ENCODE results near the gene AOPEP.

Gene AOPEP

DNA sequence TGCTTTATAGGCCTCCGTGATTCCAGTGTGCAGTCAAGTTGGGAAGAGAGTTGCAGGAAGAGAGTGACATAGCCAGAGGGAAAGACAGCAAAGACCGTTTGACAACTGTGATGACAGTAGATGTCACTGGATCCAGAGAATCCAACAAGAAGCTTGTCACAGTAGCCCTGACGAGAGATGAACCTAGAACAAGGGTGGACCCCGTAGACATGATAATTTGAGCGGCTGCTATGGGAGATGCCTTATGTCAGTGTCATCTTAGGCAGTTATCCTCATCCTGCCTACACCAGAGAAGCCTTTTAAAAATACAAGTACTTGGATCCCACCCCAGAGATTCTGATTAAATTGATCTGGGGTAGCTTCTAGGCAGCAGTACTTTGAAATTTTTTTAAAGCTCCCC is 125.4 kb downstream of the AOPEP start:
- no peak for DNase-seq

DNA sequence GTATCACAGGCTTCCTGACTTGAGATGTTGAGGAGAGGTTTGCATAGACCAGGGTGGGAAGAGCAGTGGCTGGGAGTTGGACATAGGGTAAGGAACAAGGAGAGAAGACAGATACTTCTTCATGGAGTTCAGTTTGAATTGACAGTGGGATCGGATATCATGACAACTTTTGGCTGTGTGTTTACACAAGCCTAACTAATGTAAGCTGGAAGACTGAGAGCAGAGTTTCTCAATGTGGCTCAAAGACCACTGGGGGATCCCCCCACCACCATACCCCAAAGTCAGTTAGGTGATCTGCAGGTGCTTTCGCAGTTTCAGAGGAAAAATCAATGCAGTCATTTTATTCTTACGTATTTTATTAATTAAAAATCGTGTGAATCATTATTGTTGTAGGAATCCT is 125.9 kb downstream of the AOPEP start:
- DNase-seq, result no peak

DNA sequence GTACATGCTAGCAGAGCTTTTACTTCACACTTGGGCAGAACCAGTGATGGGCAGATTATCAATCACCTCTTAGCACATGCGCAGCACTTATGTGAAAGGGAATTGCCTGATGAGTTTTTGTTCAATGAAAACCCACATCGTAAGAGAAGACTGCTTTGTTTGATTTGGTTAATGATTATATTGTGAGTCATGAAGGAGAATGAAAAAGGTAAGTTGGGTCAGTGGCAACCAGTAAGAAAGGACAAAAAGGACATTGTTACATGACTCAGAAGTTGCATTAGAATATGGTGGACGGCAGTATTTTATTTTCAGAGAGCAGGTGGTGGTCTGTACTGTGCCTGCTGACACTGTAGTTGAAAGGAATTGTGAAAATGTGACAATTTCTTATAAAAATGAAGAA is 127.4 kb downstream of the AOPEP start:
- DNase-seq, result no peak

- DNase-seq, result no peak
Measured at GRCh38 chr9:94855903-94856302, 129.4 kb downstream of the AOPEP start.

DNA sequence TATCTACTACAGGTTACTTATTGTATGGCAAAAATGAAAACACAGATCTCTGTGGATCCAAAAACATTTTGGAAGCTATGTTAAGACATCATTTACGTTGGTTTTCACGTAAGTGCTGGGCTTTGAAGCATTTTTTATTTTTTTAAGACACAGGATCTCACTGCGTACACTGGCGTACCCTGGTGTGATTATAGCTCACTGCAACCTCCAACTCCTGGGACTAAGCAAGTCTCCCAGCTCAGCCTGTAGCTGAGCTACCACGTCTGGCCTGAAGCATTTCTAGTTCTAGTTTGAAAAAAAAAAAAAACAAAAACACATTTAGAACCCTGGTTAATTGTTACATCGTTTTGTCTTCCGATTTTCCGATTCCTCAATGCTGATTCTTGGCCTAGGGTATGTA is 131.3 kb downstream of the AOPEP start:
- DNase-seq, result no peak

DNA sequence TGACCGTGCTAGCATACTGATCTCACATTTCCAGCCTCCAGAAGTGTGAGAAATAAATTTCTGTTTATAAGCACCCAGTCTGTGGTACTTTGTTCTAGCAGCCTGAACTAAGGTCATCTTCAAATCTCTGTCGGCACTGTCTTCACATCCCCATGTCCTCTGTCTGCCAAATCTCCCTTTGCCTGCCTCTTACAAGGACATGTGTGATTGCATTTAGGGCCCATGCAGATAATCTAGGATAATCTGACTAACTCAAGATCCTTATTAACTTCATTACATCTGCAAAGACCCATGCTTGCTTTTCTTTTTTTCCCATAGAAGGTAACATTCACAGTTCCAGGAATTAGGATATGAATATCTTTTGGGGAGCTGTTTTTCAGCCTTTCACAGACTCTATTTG is 132.7 kb downstream of the AOPEP start:
- DNase-seq, result no peak

DNA sequence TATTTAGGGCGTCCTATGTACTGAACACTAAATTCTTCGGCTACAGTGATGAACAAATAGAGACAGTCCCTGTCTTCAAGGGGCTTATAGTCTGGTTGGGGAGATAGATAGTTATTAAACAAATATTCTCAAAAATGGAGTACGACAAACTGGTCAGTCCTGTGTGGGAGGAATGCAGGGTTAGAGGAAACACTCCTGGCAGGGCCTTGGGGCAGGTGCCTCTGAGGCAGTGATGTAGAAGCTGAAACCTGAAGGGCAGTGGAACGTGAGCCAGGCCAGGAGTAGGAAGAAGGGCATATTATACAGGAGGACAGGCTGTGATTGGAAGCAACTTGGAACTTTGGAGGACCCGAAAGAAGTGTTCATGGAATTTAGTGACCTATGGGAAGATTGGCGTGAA is 133.4 kb downstream of the AOPEP start:
- no peak for DNase-seq

DNA sequence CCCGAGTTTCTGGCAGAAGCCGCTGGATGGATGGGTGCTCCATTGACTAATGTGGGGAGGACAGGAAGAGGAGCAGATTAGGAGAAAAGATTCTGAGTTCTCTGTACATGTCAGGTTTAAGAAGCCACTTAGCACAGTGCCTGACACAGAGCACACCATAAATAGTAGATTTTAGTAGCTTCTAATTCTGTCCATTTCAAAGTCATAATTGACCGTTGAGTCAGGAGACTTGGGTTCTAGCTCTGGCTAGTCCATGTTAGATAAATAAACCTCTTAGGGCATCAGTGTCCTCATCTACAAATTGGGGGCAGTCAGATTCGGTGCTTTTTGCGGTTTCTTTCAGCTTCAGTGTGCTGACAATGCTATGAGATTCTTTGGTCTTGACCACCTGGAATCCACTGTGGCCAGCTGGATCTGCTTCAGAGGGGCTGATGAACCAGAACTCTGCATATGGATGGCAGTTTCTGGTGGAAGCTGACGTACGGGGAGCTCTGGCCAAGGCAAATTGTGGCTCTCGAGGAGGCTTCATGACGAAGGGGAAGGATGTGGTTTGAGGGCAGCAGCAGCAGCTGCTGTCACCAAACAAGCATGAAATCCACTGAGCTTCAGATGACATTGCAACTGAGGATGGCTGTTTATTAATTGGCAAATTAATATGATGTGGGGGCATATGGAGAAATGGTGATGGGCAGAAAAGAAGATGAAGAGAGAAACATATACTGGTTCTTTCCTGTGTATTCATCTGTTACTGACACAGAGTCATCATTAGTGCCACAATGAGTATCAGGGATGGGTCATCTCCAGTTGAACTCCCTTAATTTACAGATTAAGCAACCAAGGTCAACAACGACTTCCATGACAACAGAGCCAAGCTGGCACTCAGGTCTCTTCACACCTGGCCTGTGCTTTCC is 134.4 kb downstream of the AOPEP start:
- peak; percentile 88 for DNase-seq

DNA sequence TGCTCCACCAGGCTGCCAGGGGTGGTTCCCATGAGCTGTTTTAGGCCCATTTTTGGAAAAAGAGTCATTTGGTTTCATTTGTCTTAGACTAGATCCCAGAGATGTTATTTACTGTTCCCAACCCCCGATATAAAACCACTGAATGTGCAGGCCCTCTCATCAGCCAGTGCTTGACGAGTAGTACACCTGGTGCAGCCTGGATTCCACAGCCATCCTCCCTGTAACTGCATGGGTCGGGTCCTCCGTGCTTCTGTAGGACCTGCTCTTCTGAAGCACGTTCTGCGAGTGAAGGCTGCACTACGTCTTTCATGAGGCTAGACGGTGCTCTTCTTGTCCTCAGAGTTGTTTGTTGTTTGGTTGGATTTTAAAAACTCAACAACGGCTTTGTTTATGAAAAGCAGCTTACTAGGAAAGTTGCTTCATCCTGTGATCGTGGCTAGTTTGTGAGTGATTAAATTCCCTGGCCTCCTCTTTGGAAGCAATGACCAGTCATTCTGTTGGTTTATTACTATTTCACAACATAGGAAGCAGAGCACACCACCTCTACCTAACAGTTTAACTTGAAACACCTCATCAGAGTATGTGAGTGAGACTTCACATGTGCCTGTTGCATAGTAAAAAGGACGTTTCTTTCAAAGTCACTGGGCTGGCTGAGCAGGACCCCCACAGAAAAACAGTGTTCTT is 135.2 kb downstream of the AOPEP start:
- peak; percentile 38 for DNase-seq

DNA sequence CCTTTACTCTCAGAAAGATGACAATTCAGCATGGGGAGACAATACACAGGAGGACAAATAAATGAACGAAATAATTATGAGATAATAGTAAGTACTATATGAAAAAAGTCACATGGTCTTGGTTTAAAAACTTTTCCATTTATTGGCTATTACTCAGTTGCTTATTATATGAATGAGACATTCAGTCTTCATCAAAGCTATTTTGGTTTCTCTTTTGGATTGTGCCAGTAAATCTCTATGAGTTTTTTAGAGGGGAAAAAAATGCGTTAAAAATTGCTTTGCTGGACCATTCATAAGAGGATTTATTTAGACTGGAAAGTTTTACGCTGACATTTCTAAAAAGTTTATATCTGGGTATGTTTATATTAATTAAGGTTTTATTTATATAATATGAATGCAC is 137.7 kb downstream of the AOPEP start:
- DNase-seq, result no peak

- DNase-seq, result no peak
Measured at GRCh38 chr9:94864862-94865509, 138.5 kb downstream of the AOPEP start.

DNA sequence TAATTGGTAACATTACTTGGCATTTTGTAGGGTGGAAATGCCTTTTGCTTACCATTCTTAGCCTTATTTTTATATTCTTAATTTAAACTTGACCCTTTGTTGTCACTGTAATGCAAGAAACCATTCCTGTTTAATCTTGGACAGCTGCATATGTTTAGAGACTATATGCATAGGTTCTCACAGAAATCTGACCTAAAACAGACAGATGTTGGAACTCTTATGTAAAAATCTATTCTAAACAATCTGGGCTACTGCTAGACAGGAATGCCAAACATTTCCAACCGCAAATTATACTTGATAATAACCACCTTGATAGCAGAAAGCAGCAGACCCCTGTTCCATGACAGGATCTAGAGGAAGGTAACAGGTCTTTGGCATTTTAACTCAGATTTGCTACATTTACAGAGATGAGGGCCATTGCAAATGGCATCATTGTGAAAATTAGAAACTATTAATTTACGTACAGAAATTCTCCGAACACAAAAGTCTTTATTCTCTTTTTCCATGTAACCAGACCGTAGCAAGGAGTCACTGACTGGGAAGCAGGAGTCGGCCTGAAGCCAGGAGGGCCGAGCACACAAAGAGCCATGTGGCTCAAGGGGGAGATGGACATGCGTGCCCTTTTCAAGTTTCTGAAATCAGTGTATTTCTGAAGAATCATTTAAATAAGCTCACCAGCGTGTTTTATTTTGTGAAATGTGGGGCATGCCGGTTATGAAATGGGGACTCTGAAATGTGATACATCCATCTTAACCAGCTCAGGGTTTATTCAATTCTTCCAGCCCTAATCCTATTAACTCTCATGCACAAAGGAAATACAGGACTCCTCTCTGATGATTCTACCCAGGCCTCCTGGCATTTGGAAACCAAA is 139.3 kb downstream of the AOPEP start:
- DNase-seq, result peak; percentile 58

DNA sequence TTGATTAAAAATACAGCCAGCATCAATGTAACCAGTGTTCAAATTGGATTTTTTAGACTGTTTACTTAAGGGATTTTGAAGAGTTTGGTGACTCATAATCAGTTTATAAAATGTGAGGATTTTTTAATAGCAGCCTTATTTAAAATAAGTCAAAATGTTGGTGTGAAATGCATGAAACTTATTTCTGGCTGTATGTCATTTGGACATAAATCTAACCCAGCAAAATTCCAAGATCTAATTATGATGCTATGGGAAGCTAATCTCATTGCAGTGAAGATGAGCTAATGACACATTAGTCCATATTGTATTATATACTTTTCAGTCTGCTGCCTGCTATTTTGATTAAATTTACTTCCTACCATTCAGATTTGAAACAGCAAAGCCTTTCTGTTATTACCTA is 140.3 kb downstream of the AOPEP start:
- DNase-seq, result peak; percentile 21

- DNase-seq, result peak; percentile 63
Measured at GRCh38 chr9:94867281-94867841, 140.9 kb downstream of the AOPEP start.

DNA sequence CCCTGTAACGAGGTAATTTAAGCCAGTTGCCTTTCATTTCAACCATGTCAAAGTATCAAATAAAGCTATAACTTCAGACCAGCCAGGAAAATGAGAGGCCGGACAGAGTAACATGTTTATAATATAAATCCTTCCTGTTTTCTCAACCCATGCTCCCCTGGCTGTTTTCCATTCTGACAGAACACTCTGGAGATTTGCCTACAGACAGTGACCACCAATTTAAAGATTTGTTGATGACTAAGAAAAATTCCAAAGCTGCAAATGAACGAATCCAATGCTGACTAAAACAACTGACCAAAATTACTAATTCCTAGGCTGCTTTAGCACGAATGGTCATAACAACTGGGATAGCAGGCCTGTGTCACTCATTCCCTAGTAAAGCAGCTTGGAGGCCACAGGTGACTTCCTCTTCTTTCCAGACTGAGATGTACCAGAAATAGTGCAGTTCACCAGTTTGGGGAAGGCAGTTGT is 141.4 kb downstream of the AOPEP start:
- DNase-seq, result peak; percentile 95

- DNase-seq, result no peak
Measured at GRCh38 chr9:94868464-94868863, 142.0 kb downstream of the AOPEP start.

DNA sequence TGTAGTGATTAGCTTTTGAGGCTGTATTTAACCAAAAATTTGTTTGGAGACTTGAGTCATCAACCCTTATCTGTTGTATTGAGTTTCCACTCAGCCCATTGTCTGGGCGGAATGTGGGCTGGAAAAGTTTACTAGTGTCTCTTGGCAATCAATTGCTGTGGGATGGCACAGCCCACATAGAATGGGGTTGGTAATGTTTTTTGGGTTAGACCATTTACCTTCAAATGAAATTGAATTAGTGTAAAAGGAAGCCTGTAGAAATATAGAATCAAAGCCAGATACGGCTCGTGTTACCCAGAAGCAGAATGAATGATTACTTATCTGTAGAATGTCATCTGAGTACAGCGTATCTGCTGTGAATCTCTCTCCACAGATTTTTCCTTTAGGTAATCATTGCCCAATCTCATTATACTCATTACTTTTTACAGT is 142.9 kb downstream of the AOPEP start:
- peak; percentile 26 for DNase-seq

DNA sequence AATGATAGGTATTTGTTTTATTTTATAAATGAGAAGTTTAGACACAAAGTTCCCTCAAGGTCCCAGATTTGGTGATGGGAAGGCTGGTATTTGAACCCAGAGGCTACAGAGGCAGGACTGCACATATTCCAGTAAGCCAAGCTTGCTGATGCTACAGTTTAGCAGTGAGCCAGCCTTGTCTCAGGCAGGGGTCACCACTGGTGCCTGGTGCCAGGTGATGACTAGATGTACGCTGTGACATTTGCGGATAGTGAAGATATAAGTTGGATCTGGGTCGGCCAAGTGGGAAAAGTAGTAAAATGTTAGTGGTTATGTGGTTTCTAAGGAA is 143.9 kb downstream of the AOPEP start:
- DNase-seq, result no peak

- peak; percentile 83 for DNase-seq
Measured at GRCh38 chr9:94870793-94871558, 144.5 kb downstream of the AOPEP start.

DNA sequence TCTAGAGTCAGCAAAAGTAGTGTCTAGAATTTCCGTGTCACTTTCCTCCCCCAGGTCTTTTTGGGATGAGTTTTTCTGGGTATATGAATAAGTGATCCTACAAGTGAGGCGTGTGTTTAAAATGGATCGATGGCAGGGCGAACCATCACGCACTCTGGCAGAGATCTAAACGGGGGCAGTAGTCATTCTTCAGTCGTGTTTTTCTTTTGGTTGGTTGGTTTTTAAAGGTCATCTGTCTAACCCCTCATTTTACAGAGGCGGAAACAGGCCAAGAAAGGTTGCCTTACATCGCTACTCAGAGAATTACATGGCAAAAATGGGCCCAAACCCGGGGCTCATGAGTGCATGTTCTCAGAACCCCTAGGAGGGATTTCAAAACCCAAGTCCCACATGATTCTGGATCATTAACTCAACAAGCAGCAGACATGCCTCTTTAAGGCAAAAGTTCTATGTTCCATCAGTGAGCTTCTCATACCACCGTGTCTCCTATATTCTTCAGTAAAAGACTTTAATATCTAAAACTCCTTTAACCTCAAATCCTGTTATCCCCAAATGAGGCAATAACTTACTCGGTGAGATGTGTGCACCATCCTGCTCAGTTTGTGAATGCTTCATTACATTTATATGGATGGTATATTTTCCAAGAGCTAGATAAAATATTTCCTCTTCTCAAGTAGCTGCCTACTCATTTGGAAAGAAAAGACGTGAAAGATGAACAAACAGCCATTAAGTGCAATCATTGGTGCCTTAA is 145.8 kb downstream of the AOPEP start:
- DNase-seq, result no peak

Data from fibroblast of skin of right biceps (primary cell).